IMR-90 (cell line): Measurements from ENCODE around the gene DNAJC4.

ENCODE experiments used
- MXI1 ChIP-seq: IDR thresholded peaks from 2 replicates; pipeline ENCODE4 v1.6.1; 2012; ENCODE audit warnings: low read depth, mild to moderate bottlenecking, low read length, moderate library complexity, borderline replicate concordance
- SMC3 ChIP-seq: fragments of 150-350 bp; IDR thresholded peaks from 2 replicates; pipeline ENCODE4 v1.6.1; 2016; ENCODE audit warnings: low read depth, mild to moderate bottlenecking, antibody characterized with exemption, low read length, moderate library complexity
- USF2 ChIP-seq: fragments of 150-350 bp; IDR thresholded peaks from 2 replicates; pipeline ENCODE4 v1.6.1; 2017; ENCODE audit warnings: mild to moderate bottlenecking, antibody characterized with exemption, low read length, low read depth
- TF ChIP-seq, protein P1 (sequence below): conservative IDR thresholded peaks from 2 replicates; pipeline ENCODE4 v1.5.1; 2012; ENCODE audit warnings: mild to moderate bottlenecking, low read depth, low read length, improper control_type of control experiment

DNA sequence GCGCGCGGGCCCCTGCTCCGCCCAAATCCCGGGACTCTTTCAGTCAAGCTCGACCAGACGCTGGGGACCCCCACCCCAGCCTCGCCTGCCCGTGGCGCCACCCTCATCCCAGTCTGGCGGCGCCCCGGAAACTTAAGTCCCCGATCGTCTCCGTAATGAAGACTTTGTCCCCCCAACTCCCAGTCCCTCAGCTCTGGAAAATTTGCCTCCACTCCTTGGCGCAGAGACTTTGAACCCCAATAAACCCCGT lies 21.3 kb downstream of the DNAJC4 start:
- TF ChIP-seq, protein P1, sequence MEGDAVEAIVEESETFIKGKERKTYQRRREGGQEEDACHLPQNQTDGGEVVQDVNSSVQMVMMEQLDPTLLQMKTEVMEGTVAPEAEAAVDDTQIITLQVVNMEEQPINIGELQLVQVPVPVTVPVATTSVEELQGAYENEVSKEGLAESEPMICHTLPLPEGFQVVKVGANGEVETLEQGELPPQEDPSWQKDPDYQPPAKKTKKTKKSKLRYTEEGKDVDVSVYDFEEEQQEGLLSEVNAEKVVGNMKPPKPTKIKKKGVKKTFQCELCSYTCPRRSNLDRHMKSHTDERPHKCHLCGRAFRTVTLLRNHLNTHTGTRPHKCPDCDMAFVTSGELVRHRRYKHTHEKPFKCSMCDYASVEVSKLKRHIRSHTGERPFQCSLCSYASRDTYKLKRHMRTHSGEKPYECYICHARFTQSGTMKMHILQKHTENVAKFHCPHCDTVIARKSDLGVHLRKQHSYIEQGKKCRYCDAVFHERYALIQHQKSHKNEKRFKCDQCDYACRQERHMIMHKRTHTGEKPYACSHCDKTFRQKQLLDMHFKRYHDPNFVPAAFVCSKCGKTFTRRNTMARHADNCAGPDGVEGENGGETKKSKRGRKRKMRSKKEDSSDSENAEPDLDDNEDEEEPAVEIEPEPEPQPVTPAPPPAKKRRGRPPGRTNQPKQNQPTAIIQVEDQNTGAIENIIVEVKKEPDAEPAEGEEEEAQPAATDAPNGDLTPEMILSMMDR: no peak
- TF ChIP-seq MXI1 (no peak), USF2 (no peak), SMC3 (no peak)
